Activated naive CD4-positive, alpha-beta T cell treated with anti-CD3 and anti-CD28 coated beads, Interleukin-2, amount 50 U/mL, for 16 hours (primary cell): ENCODE measurements around the gene UBE2Q1.

Experiments
- DNase-seq: peaks from one replicate; pipeline ENCODE4 v3.0.0-alpha.2; 2020

The UBE2Q1 gene

DNA sequence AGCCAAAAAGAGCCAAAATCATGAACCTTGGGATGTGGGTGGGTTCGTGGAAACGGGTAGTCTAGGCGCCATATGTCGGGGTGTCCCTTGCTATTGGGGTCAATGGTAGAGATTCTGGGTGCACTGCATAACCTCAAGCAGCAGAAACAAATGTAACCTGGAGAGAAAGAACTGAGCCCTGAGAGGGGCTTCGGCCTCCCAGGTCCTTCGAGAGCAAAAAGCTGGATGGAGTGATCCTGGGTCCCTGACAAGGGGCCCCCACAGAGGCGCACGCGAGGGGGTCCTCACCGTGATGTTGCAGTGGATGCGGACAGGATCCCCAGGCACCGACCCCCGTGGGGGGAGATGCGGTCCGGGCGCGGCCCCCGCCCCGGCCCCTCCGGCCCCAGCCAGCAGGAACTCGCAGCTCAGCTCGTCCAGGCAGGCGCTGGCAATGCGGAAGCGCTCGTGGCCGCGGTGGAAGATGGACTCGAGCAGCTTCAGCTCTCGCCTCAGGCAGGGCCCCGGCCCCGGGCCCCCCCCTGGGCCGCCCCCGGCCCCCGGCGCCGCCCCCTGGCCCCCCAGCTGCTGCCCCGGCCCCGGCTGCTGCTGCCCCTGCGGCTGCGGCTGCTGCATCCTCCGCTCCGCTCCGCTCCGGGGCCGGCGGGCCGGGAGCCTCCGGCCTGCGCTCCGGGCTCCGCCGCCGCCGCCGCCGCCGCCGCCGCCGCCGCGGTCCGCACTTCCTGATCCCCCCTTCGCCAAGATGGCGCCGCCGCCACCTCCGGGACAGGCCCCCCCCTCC, at the start of gene UBE2Q1:
Gene UBE2Q1 (minus strand): TSS at position 724 of the 781 bp plus-strand sequence. CDS start 109 bp downstream, at position 615.
- peak; percentile 27 for DNase-seq

- peak; percentile 91 for DNase-seq
Observed at GRCh38 chr1:154607609-154608396, 49.3 kb upstream of the UBE2Q1 start, which contains the start of gene ADAR. Gene ADAR (minus strand): TSS chr1:154608186. CDS start chr1:154608006, 180 bp downstream.

GRCh38 chr1:154607106-154607608, 48.7 kb upstream of the UBE2Q1 start:
- DNase-seq: no peak

- DNase-seq: no peak
Observed at GRCh38 chr1:154605534-154605933, 47.1 kb upstream of the UBE2Q1 start.

DNA sequence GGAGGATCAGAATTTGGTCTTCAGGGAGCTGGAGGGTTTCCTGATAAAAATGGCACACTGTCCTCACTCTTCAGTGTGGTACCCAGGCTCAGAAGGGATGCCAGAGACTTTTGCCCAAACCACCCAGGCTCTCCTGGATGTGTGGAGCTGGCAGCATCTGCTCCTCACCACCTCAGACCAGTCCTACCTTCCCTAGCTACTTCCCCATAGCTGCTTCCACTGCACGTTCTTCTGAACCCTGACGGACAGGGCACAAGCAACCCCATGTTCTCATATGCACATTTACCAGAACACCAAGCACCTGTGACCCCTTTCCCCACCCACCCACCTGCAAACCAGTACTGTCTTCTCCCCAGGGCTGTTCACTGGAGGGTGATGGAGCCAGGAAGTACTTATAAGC, 44.9 kb upstream of the UBE2Q1 start:
- DNase-seq: no peak

DNA sequence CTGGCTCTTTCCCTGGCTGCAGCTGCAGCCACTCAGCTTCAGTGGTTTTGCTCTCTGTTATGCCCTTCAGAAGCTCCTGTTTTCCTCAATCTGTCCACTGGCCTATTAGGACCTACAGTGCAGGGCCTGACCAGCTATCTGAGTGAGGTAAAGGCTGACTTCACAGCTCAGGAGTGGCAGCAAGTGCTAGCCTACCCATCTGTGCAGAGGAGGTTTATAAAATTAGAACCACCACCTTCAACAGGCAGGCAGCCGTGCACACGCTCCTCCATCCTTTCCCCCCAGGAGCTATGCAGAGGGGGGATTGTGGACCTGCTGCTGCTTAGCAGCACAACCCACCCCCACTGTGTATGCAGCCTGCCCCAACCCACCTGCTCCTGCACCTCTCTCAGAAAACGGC, 41.2 kb upstream of the UBE2Q1 start:
- no peak for DNase-seq

GRCh38 chr1:154598871-154599635, 40.6 kb upstream of the UBE2Q1 start:
- DNase-seq: no peak

DNA sequence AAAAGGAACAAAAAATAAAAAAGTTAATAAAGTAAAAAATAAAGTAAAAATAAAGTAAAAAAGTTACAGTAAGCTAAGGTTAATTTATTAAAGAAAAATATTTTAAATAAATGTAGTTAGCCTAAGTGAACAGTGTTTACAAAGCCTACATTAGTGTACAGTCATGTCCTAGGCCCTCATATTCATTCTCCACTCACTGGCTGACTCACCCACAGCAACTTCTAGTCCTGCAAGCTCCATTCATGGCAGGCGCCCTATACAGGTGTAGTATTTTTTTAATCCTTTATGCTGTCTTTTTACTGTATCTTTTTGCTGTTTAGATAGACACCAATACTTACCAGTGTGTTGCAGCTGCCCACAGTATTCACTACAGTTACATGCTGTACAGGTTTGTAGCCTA, 37.2 kb upstream of the UBE2Q1 start:
- DNase-seq: no peak

DNA sequence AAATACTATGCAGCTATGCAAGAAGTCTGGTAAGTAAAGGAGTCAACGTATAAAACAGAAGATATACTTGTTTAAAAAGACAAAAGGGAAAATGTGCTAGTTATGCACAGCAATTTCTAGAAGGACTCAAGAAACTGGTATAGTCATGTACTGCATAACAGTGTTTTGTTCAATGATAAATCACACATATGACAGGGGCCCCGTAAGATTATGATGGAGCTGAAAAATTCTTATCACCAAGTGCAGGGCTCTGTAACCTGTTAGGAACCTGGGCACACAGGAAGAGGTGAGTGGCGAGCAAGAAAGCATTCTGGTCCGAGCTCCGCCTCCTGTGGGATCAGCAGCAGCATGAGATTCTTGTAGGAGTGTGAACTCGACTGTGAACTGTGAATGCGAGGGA, 36.3 kb upstream of the UBE2Q1 start:
- no peak for DNase-seq

- no peak for DNase-seq
Observed at GRCh38 chr1:154593390-154593789, 34.9 kb upstream of the UBE2Q1 start.

GRCh38 chr1:154591206-154591605, 32.7 kb upstream of the UBE2Q1 start:
- no peak for DNase-seq

DNA sequence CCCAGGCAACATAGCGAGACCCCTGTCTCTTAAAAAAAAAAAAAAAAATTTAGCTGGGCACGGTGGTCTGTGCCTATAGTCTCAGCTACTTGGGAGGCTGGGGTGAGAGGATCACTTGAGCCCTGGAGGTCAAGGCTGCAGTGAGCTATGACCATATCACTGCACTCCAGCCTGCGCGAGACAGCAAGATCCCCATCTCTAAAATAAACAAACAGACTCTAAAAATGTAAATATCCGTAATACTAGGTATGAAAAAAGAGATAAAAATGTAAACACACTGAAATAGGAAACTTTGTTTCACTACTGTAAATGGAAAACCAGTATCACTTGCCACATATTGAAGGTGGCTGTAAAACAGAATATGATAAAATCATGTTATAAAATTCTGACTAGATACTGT, 32.3 kb upstream of the UBE2Q1 start:
- DNase-seq: no peak

GRCh38 chr1:154589780-154590179, 31.3 kb upstream of the UBE2Q1 start:
- no peak for DNase-seq

GRCh38 chr1:154586641-154587040, 28.2 kb upstream of the UBE2Q1 start:
- DNase-seq: no peak

DNA sequence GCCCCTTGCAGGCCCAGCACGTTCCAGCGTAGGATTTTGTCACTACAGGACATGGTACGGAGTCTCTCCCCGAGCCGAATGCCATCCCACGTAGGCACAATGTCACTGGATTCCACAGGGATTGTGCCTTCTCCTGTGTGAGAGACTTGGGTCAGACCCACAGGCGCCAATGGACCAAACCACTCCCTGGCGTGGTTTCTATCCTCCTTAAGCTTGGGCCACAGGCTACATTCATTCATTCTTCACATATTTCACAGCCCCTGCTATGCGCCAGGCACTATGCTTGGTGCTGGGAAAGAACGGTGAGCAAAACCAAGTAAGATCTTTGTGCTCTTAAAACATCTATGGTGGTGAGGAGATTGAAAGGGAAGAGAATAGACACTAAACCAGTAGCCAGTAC, 27.8 kb upstream of the UBE2Q1 start:
- no peak for DNase-seq

DNA sequence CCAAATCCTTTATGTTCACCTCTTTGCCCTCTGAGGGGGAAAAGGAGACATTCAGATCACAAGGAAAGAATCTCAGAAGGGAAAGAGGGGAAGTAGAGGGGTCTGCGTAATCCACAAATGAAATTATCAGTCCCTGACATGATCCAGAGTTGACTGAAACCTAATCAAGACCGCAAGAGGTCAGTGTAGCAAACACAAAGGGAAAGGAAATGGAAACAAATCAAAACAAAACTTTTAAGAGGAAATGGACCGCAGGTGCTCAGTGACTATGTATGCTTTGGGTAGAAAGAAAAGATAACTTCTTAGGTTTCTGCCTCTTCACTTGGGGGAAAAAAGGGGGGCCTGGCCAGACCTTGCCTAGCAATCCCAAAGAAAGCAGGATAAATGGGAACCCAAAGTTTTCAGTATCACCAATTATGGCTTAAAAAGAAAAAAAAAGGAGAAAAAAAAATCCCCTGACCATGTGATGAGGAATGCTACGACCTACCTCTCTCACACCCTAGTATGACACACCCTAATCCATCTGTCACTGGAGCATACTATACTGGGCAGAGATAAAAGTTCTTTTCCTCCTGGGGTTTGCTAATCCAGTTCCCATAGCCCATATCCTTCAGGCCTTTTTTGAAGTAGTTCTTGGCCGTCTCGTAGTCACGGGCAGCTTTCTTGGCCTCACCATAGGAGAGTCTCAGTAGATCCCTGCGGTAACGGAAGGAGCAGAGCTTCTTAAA, 26.0 kb upstream of the UBE2Q1 start:
- no peak for DNase-seq

GRCh38 chr1:154583773-154584172, 25.3 kb upstream of the UBE2Q1 start:
- DNase-seq: no peak

DNA sequence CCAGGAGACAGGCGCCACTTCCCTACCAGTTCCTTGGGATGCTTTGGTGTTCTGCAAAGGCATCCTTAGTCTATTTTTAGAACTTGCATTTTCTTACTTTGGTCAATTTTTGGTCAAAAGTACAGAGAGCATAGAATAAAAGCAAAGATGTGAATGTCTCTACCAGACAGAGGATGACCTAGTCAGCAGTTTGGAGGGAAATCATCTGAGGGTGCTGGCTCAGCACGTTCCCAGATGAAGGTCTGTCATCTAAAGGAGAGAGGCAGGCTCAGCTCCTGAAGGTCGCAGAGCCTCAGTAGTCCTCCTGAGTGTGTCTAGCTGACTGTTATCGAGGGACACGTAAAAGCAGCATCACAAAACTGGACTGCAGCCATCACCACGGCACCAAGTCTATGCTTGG, 24.4 kb upstream of the UBE2Q1 start:
- no peak for DNase-seq

GRCh38 chr1:154581766-154582165, 23.3 kb upstream of the UBE2Q1 start:
- no peak for DNase-seq

DNA sequence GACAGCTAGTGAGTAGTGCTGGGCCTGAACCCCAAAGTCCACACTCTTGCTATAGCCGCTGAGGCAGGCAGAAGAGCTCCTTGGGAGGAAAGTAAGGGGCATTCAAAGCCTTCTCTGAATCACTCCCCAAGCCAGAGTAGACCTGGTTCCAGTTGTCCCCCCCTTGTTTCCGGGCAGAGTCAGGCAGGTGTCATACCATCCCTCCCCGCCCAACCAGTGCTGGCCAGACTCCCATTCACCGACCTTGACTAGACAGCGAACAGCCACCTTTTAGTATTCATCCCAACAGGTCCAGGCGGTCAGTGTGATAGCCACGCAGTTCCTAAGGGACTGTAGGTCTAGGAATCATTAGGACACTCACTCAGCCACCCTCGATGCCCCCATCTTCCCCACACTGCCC, 20.9 kb upstream of the UBE2Q1 start:
- no peak for DNase-seq

- DNase-seq: no peak
Observed at GRCh38 chr1:154578058-154578418, 19.6 kb upstream of the UBE2Q1 start.

GRCh38 chr1:154577346-154578057, 19.0 kb upstream of the UBE2Q1 start:
- no peak for DNase-seq
